ENCODE results near the gene TULP1.

The TULP1 gene

DNA sequence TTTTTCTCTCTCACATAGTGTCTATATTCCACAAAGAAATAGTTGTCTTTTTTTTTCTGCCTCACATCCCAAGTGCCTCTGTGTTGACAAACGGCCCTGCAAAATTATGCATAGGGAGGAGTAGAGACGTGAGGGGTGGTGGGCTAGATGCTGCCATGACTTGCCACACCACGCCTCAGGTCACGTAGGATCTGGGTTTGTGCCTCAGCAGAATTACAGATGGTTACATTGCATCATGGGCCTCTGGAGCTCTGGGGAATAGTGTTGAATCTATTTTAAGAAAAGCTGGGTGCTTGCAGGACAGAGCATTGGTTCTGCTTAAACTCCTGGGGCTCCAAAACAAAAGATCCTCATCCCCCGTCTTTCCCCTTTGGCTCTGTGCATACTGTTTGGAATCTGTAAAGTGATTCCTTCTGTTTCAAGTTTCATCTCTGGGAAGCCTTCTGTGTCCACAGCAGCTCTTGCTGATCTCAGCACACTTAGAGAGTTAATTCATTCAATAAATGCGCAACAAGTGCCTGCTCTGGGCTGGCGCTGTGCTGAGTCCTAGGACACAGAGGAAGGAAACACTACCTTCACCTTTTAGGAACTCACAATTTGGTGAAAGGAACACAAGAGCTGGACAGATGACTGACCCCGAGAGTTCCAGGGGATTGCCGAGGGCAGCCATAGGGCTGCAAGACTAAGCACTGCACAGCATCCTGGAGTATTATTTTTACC, 58.1 kb downstream of the TULP1 start:
- DNase-seq: no peak

DNA sequence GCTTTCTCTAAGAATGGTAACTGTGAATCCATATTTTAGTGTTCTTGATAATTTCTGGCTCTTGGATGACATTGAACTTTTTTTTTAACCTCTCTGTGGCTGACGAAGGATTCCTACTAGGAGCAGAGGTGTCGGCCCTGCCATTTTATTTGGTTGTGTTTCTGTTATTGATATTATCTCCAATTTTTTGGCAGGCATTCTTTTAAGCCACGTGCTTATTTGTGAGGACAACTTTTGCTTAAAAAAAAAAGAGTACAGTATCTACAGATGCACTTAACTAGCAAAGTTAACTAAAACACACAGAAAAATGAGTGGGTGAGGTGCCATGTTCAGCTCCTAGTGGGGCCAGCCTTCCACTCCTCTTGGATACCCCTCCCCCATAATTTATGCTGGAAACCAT, 59.5 kb downstream of the TULP1 start:
- DNase-seq: no peak

DNA sequence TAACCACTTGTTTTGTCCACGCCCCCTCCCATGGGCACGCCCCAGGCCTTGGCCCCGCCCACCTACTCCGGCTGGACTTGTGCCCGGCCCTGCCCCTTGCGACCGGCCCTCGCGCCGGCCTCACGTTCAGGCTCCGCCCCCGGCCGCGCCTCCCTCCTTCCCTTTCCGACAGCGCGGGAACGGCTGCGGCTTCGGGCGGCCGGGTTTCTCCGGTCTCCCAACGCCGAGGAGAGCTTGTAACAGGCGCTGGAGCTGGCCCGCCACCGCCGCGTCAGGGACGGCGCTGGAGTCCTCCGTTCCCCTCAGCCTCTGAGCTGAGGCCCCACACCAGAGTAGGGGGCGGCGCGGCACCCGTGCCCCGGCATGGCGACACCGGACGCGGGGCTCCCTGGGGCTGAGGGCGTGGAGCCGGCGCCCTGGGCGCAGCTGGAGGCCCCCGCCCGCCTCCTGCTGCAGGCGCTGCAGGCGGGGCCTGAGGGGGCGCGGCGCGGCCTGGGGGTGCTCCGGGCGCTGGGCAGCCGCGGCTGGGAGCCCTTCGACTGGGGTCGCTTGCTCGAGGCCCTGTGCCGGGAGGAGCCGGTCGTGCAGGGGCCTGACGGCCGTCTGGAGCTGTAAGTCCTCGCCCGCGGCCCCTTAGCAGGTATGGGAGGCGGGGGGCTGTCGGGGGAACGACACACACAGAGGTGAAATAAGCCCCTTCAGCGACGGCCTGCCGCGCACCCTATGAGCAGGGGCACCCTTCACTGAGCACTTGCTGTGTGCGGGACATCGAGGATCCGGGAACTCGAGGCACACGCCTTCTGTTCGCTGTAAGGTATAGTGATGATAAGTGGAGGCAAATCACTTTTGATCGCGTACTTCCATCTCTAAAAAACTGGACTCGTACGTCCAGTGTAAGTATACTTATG, 60.3 kb downstream of the TULP1 start, which contains the start of gene FANCE:
TSS of gene FANCE (plus strand) at position 156 of the 908 bp plus-strand sequence. CDS start at position 364, 208 bp downstream.
- DNase-seq: peak; percentile 59

DNA sequence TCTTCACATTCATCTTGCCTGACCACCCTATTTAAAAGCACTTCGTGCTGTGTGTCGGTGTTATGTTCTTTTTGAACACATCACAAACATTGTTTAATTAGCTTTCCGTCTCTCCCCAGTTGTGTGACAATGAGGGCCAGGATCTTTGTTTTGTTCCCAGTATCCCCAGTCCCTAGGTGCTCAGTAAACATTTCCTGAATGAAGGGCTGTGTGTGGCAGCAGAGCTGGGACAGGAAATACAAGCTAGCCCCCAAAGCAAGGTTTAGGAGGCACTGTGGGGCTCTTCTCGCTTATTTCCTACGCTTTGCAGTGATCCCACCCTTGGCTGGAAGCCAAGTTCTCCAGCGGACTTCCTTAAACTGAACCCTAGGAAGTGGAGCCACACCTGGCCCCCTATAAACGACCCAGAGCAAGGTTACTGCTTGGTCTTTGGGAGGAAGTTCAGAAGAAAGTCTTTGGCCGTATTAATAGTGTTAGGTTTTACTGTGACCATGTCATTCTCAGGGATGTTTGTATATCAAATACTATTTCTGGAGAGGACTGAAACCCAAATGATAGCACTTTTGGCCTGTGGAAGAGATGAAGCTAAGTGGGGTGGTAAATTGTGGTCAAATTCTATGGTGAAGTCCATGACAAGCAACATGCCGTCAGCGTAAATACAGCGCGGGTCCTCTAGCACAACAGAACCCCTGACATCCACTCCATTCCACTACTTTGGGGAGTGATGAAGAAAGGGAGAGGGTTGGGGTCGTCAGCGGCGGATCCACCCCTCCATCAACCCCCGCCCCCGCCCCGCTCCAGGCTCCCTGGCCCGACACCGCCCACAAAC, 61.1 kb downstream of the TULP1 start:
- DNase-seq: no peak

DNA sequence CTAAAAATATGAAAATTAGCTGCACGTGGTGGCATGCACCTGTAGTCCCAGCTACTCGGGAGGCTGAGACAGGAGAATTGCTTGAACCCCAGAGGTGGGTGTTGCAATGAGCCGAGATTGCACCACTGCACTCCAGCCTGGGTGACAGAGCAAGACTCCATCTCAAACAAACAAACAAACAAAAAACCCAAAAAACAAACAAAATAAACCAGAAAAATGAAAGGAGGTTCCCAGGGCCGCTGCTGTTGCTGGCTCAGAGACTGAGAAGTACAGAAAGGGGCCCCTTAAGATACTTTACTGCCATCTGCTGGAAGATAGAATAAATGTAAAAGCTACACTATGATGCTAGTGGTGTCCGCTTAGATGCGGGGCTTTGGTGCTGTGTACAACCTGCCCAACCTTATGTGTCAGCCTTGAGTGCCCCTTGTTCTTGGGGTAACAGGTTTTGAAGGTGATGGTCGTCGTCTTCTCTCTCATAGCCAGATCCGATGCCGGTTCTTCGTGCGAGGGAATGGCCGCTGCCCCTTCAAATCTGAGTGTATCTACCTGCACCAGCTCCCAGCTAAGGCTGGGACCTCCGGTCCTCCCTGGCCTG, 63.3 kb downstream of the TULP1 start:
- peak; percentile 91 for DNase-seq

DNA sequence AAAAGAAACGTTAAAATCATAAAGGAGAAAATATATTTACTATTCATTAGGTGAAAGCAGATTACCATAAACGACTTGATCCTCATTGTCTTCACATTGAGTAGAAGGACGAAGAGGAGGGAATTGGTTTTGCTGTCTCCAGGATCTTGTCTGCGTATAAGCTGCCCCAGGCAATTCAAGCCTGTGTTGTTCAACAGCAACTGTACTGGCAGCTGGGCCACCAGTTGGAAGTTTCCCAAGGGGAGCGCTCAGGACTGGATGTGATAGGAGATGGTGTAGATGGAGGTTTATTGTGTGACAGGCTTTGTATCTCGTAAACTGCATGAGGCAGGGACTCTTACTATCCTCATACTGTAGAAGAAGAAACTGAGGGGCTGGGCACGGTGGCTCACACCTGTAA, 64.5 kb downstream of the TULP1 start:
- DNase-seq: no peak

Measured in NCI-H2029 treated with DMSO at 0.1 percent for 48 hours (cell line).